ENCODE measurements around the gene ACTL6A.

ACTL6A gene

DNA sequence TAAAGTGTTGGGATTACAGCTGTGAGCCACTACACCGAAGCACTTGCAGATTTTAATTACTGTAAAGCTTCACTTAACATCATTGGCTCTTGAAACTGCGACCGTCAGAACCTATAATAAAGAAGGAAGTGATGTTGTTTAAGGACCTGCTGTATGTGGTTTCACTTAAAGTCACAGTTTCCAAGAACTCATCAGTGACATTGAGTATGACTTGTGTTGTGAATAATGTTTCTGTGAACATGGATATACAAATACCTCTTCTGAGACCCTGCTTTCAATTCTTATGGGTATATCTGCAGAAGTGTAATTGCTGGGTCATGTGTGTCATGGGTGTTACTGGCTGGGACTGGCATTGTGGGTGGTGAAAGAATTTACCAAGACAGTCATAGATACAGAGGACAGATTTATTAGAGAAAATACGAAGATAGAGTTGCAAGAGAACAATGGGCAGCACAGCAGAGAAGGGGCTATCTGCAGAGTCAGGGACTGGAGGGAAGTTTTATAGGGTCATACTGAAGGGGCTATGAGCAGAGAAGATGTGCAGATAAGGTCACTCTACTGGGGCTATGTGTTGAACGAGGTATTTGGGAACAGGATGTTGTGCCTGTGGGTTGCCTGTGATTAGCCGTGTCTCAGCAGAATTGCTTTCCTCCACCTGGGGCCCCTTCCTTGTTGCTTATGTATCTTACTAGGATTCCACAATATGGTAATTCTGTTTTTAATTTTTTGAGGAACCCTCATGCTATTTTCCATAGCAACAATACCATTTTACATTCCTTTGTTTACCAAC lies 46.4 kb downstream of the ACTL6A start:
- TF ChIP-seq, protein P1, sequence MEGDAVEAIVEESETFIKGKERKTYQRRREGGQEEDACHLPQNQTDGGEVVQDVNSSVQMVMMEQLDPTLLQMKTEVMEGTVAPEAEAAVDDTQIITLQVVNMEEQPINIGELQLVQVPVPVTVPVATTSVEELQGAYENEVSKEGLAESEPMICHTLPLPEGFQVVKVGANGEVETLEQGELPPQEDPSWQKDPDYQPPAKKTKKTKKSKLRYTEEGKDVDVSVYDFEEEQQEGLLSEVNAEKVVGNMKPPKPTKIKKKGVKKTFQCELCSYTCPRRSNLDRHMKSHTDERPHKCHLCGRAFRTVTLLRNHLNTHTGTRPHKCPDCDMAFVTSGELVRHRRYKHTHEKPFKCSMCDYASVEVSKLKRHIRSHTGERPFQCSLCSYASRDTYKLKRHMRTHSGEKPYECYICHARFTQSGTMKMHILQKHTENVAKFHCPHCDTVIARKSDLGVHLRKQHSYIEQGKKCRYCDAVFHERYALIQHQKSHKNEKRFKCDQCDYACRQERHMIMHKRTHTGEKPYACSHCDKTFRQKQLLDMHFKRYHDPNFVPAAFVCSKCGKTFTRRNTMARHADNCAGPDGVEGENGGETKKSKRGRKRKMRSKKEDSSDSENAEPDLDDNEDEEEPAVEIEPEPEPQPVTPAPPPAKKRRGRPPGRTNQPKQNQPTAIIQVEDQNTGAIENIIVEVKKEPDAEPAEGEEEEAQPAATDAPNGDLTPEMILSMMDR (IDR thresholded peaks at IDR 0.05; ENCODE audit: low read depth, low read length), result no peak
- DNase-seq (ENCODE audit: extremely low read depth, low read depth), result no peak

DNA sequence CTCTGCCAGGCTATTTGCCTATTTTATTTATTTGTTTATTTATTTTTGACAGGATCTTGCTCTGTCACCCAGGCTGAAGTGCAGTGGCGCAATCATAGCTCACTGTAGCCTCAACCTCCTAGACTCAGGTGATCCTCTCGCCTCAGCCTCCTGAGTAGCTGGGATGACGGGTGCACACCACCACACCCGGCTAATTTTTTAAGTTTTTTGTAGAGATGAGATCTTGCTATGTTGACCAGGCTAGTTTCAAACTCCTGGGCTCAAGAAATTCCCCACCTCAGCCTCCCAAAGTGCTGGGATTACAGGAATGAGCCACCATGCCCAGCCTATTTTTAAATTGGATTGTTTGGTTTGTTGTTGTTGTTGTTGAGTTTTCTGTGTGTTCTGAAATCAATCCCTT lies 47.3 kb downstream of the ACTL6A start:
- TF ChIP-seq, protein P1 (IDR thresholded peaks at IDR 0.05; ENCODE audit: low read depth, low read length), result no peak
- no peak for DNase-seq (ENCODE audit: extremely low read depth, low read depth)

DNA sequence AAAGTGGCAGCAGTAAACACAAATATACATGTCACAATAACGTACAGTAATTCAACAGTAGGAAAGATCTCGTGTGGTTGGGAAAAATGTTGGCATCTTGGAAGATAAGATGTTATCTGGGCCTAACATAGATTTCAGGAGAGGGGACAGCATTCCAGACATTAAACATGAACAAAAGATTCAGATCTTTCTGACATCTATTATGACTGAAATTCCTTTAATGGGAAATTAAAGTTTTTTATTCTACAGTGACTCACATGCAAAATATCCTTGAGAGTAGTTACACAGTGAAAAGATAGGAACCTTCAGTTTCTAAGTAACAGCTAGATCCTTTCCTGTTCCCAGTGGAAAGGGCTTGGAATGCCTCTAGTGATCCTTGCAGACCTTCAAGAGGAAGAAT lies 51.1 kb downstream of the ACTL6A start:
- DNase-seq (ENCODE audit: extremely low read depth, low read depth), result no peak
- TF ChIP-seq, protein P1 (IDR thresholded peaks at IDR 0.05; ENCODE audit: low read depth, low read length), result no peak

DNA sequence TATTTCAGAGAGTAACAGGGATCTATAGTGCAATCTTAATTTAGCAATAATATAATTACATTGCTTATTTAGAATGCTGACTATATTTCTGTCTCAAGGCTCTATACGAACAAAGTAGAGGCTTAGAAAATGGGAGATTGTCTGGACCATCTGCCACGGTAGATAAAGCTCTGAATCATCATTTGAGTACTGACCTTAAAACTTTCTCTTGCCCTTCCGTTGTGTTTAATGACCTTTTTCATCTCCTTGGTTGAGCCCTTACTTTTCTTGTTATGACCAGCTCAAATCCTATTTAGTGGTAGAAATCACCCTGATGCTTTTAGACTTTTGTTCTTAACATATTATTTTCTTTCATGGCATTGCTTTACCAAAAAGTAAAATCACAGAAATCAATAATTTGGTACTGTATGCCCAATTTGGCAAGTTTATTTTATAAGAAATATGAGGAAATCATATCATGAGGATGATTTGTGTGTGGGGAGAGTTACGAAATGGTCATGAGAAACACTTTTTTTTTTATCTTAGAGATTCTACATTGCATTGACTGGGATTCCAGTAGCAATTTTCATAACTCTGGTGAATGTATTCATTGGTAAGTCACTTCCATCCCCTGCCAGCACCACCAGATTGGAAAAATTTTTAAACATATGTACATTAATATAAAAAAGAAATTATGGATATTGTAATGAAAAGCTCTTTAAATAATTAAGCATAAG lies 52.9 kb downstream of the ACTL6A start:
- TF ChIP-seq, protein P1 (IDR thresholded peaks at IDR 0.05; ENCODE audit: low read depth, low read length), result no peak
- DNase-seq (ENCODE audit: extremely low read depth, low read depth), result no peak

DNA sequence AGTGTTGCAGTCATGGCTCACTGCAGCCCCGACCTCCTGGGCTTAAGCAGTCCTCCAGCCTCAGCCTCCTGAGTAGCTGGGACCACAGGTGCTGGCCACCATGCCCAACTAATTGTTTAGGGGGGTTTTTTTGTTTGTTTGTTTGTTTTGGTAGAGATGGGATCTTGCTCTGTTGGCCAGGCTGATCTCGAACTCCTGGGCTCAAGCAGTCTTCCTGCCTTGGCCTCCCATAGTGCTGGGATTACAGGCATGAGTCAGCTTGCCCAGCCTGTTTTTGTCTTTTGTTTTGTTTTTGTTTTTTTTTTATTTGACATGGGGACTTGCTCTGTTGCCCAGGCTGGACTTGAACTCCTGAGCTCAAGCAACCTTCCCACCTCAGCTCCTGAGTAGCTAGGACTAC lies 59.3 kb downstream of the ACTL6A start:
- TF ChIP-seq, protein P1 (IDR thresholded peaks at IDR 0.05; ENCODE audit: low read depth, low read length), result no peak
- no peak for DNase-seq (ENCODE audit: extremely low read depth, low read depth)

DNA sequence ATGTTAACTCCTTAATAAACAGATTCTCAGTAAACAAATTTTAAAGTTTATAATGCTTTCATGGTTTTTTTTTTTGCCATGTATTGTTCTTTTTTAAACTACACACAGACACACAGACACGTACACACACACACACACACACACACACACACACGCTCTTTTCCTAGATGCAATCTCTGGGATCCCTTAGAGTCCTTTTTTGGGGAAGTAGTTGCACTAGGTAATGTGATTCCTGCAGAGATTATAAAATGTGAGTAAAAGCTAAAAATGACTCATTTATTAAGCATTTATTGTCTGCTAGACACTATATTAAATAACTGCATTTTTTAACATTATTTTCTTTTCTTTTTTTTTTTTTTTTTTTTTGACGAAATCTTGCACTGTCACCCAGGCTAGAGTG lies 61.7 kb downstream of the ACTL6A start:
- no peak for DNase-seq (ENCODE audit: extremely low read depth, low read depth)
- TF ChIP-seq, protein P1 (IDR thresholded peaks at IDR 0.05; ENCODE audit: low read depth, low read length), result no peak

DNA sequence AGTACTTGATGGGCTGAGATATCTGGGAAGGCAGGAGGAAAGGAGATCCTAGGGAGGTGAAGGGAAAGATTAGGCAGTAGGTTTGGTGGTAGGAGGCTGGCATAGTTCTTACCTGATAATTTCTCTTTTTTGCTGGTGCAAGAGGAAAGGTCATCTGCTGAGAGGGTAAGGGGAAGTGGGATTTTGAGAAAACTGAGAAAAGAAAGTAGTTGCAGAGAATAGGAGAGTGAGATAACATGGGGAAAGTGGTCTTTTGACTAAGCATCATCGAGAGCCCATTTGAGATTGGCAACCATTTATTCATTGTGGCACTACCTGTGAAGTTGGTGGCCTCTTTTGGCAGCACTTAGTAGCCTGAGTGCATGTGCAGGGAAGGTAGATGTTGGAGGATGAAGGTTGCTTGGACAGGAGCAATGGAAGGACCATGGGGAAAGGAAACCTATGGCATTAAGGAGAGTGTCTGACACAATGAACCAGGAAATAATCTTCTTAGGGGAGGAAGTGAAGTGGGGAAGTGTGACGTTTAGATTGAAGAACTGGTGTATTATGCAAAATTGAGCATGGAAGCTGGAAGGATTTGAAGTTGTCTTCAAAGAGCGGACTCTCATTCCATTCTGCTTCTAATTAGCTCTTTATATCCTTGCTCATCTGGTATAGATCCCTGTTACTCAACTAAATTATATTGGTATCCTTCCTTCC lies 68.2 kb downstream of the ACTL6A start:
- TF ChIP-seq, protein P1 (IDR thresholded peaks at IDR 0.05; ENCODE audit: low read depth, low read length), result no peak
- no peak for DNase-seq (ENCODE audit: extremely low read depth, low read depth)

Measured in AG09319 (cell line).